HepG2 (cell line): ENCODE results near the gene ADAMTS4. TPM values are rescaled to one million over a fixed set of nuclear protein-coding genes. Genes with fewer than 3 reads are reported as not detected.

ENCODE experiments used
- ASH2L ChIP-seq: fragments of 300-600, 200-600 bp; sonication (generic); IDR thresholded peaks from 2 replicates; pipeline ENCODE4 v1.7.0; 2017; ENCODE audit warnings: low read depth, mild to moderate bottlenecking, moderate library complexity, mixed read lengths, low read length; ENCODE audit not compliant: insufficient read length
- BCL3 ChIP-seq: sonication (generic); formaldehyde crosslinking; IDR thresholded peaks from 2 replicates; pipeline ENCODE4 v1.5.1; 2020; ENCODE audit warnings: mild to moderate bottlenecking, missing genetic modification reagents, moderate library complexity
- CREM ChIP-seq, 2 experiments: sonication (generic) in 1 of 2; formaldehyde crosslinking in 1 of 2; IDR thresholded peaks; 2 replicates each; pipeline versions ENCODE4 v1.4.0 to v1.6.1; 2016 to 2020; ENCODE audit warnings: antibody characterized with exemption in 1 of 2, mild to moderate bottlenecking in 1 of 2, missing genetic modification reagents in 1 of 2
- DBP ChIP-seq: sonication (generic); formaldehyde crosslinking; IDR thresholded peaks from 2 replicates; pipeline ENCODE4 v1.4.0; 2020; ENCODE audit warnings: missing genetic modification reagents; ENCODE audit errors: not compliant biosample characterization
- DZIP1 ChIP-seq: sonication (generic); formaldehyde crosslinking; IDR thresholded peaks from 2 replicates; pipeline ENCODE4 v1.5.0; 2020; ENCODE audit warnings: mild to moderate bottlenecking, missing genetic modification reagents
- GRHL1 ChIP-seq: sonication (generic); formaldehyde crosslinking; conservative IDR thresholded peaks from 2 replicates; pipeline ENCODE4 v1.8.0; 2022; ENCODE audit warnings: missing genetic modification reagents
- HNF4G ChIP-seq, 2 experiments: sonication (generic) in 1 of 2; formaldehyde crosslinking in 1 of 2; IDR thresholded peaks; 2 replicates each; pipeline versions ENCODE4 v1.4.0 to v1.6.1; 2011 to 2020; ENCODE audit warnings: borderline replicate concordance in 2 of 2, low read depth in 2 of 2, mild to moderate bottlenecking in 2 of 2, low read length in 1 of 2, missing genetic modification reagents in 1 of 2, moderate library complexity in 1 of 2
- SP140L ChIP-seq: sonication (generic); formaldehyde crosslinking; IDR thresholded peaks from 2 replicates; pipeline ENCODE4 v1.4.0; 2020; ENCODE audit warnings: missing genetic modification reagents, borderline replicate concordance
- SP2 ChIP-seq: sonication (generic); formaldehyde crosslinking; IDR thresholded peaks from 2 replicates; pipeline ENCODE4 v1.5.1; 2020; ENCODE audit warnings: mild to moderate bottlenecking, missing genetic modification reagents
- SRSF1 ChIP-seq: fragments of 200-400 bp; formaldehyde crosslinking; optimal IDR thresholded peaks from 2 replicates; pipeline ENCODE3; 2017; ENCODE audit warnings: mild to moderate bottlenecking, low read depth, low read length, moderate library complexity
- STAG1 ChIP-seq: sonication (generic); formaldehyde crosslinking; IDR thresholded peaks from 2 replicates; pipeline ENCODE4 v1.4.0; 2020; ENCODE audit warnings: missing genetic modification reagents
- ZBED4 ChIP-seq: sonication (generic); formaldehyde crosslinking; IDR thresholded peaks from 2 replicates; pipeline ENCODE4 v1.4.0; 2020; ENCODE audit warnings: missing genetic modification reagents, borderline replicate concordance
- ZFP62 ChIP-seq: sonication (generic); formaldehyde crosslinking; IDR thresholded peaks from 2 replicates; pipeline ENCODE4 v1.4.0; 2020; ENCODE audit warnings: missing genetic modification reagents
- ZNF317 ChIP-seq: sonication (generic); formaldehyde crosslinking; IDR thresholded peaks from 2 replicates; pipeline ENCODE4 v1.5.0; 2020; ENCODE audit warnings: mild to moderate bottlenecking, missing genetic modification reagents
- ZNF331 ChIP-seq: sonication (generic); formaldehyde crosslinking; IDR thresholded peaks from 2 replicates; pipeline ENCODE4 v1.4.0; 2020; ENCODE audit warnings: missing genetic modification reagents
- polyA plus RNA-seq, 8 experiments: library from polyadenylated mRNA; depleted of rRNA in 3 of 8; stranded (reverse) in 7 of 8; unstranded in 1 of 8; fragments of >200 nt; fragmentation: Illumina TruSeq in 4 of 8; extraction: Trizol in 4 of 8; gene quantifications; 2 replicates each; pipeline versions ENCODE4 v1.2.1 to v1.2.3, GENCODE V29; 2011 to 2016; ENCODE audit warnings: low read depth in 4 of 8, missing spikeins in 1 of 8, mixed read lengths in 1 of 8; ENCODE audit not compliant: insufficient read depth in 1 of 8
- total RNA-seq, 5 experiments: library from RNA; depleted of rRNA; stranded (reverse); fragments of >200 nt; fragmentation: Illumina TruSeq; extraction: Trizol; gene quantifications; 2 replicates each; pipeline ENCODE4 v1.2.3, GENCODE V29; 2016; ENCODE audit warnings: low read depth in 1 of 5

ADAMTS4 gene
- total and polyA plus RNA-seq, 2 of the 13 experiments (the other 11 are each of a cell fraction or from before 2014, with no cell fraction given) = 0.51 to 1.7 TPM

GRCh38 chr1:161165742-161166668 is 32.8 kb downstream of the ADAMTS4 start, which contains the start of gene PPOX (continued):
- TF ChIP-seq SP2 = peak; percentile 83
- TF ChIP-seq GRHL1 (CRISPR knock-in tag) = no peak
- peak; percentile 71 for TF ChIP-seq SRSF1
- TF ChIP-seq ASH2L = peak; percentile 84
- no peak for TF ChIP-seq ZFP62 (CRISPR knock-in tag)
- TF ChIP-seq CREM (IDR thresholded peaks at IDR 0.05) = peak; percentile 78
- no peak for TF ChIP-seq CREM (CRISPR knock-in tag; IDR thresholded peaks at IDR 0.05)
- peak; percentile 38; the same call in 1 of the 2 replicates for TF ChIP-seq BCL3 (CRISPR knock-in tag)
- peak; percentile 81 for TF ChIP-seq ZNF317 (CRISPR knock-in tag)
- TF ChIP-seq ZBED4 (CRISPR knock-in tag) = 0 out of 2 replicates have a peak, but pooled peaks have one; percentile 25
- TF ChIP-seq STAG1 (CRISPR knock-in tag) = peak; percentile 9; the same call in 1 of the 2 replicates
- no peak; the same call in 1 of the 2 replicates for TF ChIP-seq HNF4G (IDR thresholded peaks at IDR 0.05; ENCODE audit: borderline replicate concordance, low read depth, low read length)
- TF ChIP-seq HNF4G (CRISPR knock-in tag; IDR thresholded peaks at IDR 0.05; ENCODE audit: borderline replicate concordance, low read depth) = no peak
- no peak for TF ChIP-seq ZNF331 (CRISPR knock-in tag)
- TF ChIP-seq DZIP1 = 0 out of 2 replicates have a peak, but pooled peaks have one; percentile 10
- TF ChIP-seq SP140L (CRISPR knock-in tag) = no peak
- TF ChIP-seq DBP (CRISPR knock-in tag) = no peak
